Left hindlimb (tissue), 1 donor: ENCODE measurements around the gene ALDH9A1.
"Not testable (repeated sequence)": the region's sequence is repeated elsewhere in the genome, so short reads cannot be mapped to it uniquely, and the experiment has no call there.

Source experiments
- DNase-seq: peaks from one replicate; pipeline ENCODE4 v3.0.0-alpha.2; 2018

Gene ALDH9A1

DNA sequence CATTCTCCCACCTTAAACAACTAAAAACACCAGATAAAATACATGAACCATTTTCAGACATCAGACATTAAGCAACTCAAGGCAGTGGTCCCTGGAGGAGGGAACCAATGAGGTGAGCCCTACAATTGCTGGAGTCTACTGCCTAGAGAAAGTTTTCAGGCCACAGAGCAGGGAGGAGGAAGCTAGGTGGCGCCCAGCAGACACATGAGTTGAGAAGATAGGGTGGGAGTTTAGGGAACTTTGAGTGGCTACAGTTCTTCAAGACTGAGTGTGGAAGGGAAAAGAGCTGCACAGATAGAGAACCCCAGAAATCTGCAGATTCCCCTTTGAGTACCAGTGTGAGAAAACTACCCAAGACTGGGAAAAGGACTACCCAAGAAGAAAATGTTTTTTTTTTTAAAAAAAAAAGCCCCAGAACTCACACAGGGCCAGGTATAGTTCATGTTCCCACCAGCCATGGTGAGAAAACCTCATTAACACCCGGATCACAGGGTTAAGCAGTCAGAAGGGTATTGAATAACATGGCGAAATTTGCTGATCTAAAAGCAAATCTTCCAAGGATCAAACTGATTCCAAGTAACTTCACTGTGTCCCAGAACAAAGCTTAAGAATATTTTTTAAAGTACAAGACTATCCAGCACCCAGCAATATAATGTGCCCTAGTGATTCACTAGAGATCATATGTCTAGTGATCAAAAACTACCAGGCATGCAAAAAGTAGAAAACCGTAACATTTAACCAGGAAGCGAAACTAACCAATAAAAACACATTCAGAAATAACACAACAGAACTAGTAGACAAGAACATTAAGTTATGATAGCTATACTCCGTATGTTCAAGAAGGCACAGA, 12.0 kb downstream of the ALDH9A1 start:
- DNase-seq = no peak

DNA sequence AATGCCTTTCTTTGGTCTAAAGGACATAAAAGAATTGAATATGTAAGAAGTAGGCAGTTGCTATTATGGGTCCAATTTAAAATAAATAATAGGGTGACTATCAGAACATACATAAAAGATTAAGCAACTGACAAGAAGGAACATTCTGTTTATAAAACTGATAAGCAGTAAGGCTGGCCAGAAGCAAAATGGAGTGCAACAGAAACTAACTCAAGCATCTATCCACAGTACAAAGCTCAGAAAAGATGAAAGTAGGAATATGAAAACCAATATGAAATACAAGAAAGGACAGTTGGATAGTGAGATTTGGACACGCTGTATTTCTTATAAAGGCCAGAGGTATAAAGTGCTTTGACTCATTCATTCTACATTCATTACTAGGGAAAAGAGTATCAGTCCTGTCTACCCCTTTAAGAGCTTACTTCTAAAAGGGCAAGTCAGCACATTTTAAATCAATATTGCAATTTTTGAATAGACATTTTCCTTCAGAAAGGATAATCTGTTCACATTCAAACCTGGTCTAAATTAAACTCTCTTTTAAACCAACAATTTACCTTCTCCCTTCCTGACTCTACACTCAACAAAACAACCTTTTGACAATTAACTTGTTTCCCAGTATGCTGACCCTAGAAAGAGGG, 14.4 kb downstream of the ALDH9A1 start:
- no peak for DNase-seq

DNA sequence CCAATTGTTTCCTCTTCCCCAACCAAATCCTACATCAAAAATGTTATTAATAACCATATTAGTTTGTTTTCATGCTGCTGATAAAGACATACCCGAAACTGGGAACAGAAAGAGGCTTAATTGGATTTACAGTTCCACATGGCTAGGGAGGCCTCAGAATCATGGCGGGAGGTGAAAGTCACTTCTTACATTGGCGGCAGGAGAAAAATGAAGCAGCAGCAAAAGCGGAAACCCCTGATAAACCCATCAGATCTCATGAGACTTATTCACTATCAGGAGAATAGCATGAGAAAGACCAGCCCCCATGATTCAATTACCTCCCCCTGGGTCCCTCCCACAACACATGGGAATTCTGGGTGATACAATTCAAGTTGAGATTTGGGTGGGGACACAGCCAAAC, 17.6 kb downstream of the ALDH9A1 start:
- DNase-seq = not testable (repeated sequence)

DNA sequence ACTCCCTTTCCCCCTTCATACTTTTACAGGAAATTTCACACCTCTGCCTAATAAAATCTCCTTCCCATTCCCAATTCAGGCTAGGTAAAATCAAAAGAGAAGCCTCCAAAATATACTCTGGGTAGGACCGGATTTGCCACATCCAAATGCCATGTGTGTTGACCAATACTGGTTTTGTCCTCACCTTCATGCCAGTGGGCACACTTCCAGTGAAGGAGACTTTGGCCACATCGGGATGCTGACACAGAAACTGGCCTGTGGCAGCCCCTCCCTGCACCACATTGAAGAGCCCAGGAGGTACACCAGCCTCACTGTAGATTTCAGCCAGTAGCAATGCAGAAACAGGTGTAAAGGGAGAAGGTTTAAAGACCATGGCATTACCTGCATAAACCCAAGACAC, 18.1 kb downstream of the ALDH9A1 start:
- DNase-seq = no peak

DNA sequence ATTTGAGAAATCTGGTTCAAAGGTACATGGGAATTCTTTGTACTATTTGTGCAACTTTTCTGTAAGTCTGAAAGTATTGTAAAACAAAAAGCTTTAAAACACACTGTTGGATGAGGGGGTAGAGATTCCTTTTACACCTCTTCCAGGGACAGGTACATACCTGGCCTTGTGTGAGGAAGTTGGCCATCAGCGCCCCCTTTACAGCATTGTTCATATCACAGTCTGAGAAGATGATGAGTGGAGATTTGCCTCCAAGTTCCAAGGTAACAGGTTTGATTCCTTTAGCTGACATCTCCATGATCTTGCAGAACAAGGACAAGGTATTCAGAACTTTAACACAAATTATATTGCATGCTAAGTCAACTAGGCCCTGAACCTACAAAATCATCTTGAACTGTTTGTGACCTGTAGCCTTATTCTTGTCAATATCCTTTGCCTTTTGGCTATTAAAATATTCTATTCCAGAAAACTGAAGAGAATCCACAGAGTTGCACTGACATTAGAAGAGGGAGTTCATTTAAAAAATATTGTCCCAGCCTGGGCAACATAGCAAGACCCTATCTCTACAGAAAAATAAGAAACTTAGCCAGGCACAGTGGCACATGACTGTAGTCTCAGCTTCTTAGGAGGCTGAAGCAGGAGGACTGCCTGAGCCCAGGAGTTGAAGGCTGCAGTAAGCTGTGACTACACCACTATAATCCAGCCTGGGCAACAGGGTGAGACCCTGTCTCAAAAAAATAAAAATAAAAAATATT, 18.9 kb downstream of the ALDH9A1 start:
- no peak for DNase-seq

DNA sequence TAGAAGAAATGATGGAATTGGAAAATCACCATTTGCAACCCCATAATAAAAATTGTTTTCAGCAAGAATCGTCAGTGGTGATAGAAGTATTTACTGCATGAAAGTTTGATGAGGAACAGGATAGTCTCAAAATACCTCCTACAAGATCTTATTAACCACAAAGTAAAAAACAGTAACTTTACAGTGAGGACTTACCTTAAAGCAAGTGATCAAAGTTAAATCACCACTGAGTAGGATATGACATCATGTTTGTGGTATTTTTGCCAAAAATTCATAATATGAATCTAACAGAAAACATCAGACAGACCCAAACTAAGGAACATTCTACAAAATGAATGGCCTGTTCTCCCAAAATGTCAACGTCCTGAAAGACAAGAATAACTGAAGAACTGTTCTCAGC, 19.9 kb downstream of the ALDH9A1 start:
- DNase-seq = no peak

DNA sequence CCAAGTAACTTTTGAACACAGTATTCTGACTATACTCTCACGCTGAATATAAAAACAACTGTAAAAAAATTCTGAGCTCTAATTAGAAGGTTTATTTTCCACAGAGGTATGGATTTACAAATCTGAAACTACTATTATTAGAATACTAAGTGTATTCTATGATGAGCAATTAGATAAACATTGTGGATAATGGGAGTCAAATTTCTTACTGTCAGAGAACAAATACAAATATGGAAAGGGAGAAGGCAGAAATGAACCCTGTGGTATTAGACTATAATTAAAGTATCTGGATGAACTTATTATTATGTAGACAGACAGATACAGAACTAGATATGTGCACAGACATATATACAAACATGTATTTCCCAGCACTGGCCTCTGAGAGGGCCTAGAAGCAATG, 22.6 kb downstream of the ALDH9A1 start:
- no peak for DNase-seq

DNA sequence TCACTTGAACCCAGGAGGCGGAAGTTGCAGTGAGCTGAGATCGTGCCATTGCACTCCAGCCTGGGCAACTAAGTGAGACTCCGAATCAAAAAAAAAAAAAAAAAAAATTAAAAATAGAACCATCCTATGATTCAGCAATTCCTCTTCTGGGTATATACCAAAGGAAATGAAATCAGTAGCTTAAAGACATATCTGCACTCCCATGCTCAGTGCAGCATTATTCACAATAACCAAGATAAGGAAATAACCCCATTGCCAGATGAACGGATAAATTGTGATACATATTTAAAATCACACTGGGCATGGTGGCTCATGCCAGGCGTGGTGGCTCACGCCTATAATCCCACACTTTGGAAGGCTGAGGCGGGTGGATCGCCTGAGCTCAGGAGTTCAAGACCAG, 23.8 kb downstream of the ALDH9A1 start:
- DNase-seq = no peak

DNA sequence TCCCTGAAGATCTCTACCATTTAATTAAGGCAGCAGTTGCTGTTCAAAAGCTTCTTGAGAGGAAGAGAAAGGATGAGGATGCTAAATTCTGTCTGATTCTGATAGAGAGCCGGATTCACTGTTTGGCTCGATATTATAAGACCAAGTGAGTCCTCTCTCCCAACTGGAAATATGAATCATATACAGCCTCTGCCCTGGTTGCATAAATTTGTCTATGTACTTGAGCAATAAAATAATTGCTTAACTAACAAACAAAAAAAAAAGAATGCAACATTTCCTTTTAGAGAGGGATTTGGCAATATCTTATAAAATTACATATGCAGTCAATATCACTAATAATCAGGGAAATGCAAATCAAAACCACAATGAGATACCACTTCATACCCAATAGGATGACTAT, 26.8 kb downstream of the ALDH9A1 start:
- DNase-seq = no peak

DNA sequence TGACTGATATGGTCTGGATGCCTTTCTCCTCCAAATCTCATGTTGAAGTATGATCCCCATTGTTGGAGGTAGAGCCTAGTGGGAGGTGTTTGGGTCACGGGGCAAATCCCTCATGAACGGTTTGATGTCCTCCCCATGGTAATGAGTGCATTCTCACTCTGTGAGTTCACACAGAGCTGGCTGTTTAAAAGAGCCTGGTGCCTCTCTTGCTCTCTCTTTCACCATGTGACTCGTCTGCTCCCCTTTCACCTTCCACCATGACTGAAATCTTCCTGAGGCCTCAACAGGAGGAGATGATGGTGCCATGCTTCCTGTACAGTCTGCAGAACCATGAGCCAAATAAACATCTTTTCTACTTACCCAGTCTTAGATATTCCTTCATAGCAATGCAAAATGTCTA, 30.2 kb downstream of the ALDH9A1 start:
- no peak for DNase-seq

DNA sequence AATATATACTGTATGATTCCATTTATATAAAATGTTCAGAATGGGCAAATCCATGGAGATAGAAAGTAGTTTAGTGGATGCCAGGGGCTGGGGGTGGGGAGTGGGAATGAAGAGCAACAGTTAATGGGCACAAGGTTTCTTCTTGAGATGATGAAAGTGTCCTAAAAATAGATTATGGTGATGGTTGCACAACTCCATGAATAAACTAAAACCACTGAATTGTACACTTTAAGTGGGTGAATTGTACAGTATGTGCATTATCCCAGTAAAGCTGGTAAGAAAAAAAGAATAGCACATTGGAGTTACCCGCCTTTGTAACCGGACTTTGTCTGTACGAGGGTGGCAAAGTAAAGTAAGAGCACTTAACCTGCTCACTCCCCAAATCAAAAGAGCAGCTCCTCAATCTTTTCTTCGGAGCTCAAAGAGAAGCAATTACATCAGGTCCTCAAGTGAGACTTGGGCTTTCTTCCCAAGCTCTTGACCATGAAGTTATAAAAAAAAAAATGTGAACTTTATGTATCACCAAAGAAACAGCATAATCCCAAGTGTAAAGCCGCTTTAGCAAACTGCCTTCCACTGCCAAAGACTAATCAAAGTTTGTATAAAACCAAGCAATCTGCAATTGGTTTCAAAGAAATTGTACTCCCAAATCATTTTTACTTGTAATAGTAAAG, 32.1 kb downstream of the ALDH9A1 start:
- no peak for DNase-seq

DNA sequence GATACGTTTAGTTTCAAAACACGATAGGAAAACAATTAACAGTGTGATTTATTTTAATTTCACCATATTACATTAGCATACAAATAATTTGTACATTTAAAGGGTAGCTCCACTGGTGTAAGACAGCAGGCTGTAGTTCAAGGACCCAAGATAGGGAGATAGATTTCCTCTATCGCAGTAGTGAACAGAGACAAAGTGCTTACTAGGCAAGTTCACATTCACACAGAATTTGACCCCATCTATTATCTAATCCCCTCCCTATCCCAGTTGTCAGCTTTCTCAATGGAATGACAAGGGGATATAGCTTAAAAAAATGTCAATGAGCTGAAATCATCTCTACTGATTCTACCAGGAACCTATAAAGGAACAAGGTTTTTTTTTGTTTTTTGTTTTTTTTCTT, 36.2 kb downstream of the ALDH9A1 start:
- DNase-seq = no peak

DNA sequence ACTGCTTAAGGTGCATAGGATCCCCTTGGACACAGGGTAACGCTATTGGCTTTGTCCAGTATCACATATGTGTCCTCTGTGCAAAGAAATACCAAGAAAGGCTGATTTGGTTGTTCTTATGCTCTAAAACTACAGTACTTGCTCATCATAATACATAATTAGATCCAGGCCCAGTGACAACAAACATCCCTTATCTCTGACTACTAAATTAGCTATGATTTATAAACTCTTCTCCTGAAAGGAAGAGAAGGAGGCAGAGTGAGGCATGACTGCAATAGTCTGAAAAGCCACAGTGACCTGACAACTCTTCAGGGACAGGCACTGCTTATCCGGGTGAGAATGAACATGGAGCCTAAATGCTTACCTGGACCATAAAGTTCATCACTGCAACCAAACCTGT, 36.7 kb downstream of the ALDH9A1 start:
- no peak for DNase-seq

DNA sequence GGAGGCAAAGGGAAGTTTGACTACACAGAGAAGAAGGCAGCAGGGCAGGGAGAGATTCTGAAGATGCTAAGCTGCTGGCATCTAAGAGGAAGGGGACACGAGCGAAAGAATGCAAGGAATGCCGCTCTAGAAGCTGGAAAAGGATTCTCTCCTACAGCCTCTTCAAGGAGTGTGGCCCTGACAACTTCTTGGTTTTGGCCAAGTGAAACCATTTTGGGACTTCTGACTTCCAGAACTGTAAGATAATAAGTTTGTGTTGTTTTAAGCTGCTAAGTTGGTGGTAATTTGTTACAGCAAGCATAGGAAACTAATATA, 38.8 kb downstream of the ALDH9A1 start:
- DNase-seq = no peak

DNA sequence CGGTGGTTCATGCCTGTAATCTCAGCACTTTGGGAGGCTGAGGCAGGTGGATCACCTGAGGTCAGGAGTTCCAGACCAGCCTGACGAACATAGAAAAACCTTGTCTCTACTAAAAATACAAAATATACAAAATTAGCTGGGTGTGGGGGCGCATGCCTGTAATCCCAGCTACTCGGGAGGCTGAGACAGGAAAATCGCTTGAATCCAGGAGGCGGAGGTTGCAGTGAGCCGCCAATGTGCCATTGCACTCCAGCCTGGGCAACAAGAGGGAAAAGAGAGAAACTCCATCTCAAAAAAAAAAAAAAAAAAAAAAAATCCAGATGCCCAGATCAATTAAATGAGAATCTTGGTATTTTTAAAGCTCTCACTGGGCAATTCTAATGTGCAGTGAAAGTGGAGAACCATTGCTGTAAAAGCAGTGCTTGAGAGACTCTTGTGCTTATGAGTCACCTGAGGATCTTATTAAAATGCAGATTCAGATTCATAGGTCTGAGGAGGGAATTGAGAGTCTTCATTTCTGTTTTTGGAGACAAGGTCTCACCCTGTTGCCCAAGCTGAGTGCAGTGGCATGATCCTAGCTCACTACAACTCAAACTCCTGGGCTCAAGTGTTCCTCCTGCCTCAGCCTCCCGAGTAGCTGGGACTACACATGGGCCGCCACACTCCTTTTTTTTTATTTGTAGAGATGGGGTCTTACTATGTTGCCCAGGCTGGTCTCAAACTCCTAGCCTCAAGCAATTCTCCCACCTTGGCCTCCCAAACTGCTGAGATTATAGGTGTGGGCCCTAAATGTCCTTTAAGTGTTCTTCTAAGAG, 39.4 kb downstream of the ALDH9A1 start:
- not testable (repeated sequence) for DNase-seq

DNA sequence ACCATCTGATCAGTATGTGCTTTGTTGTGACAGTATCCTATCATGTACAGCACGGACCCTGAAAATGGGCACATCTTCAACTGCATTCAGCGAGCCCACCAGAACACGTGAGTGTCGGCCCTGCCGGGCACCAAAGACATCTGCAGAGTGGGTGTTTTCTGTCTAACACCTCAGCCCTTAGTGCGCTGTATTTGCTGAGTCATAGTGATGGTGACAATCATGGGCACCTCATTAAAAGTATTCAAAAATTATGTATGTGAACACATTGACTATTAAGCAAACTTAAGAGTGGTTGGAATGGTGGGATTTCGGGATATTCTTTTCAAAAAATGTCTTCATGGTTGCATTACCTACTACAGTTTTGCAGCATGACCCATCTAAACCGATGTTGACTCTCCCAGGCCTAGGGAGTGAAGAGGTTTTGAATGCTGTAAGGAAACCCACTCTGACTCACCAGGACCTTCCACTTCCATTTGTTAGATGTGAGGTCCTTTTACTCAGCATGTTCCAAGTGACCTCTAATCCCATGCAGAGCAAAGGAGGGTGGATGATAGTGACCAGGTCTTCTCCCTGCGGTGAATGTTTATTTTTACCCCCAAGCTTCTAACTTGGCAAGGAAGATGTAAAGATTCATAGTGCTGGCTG, 47.3 kb downstream of the ALDH9A1 start:
- DNase-seq = no peak

DNA sequence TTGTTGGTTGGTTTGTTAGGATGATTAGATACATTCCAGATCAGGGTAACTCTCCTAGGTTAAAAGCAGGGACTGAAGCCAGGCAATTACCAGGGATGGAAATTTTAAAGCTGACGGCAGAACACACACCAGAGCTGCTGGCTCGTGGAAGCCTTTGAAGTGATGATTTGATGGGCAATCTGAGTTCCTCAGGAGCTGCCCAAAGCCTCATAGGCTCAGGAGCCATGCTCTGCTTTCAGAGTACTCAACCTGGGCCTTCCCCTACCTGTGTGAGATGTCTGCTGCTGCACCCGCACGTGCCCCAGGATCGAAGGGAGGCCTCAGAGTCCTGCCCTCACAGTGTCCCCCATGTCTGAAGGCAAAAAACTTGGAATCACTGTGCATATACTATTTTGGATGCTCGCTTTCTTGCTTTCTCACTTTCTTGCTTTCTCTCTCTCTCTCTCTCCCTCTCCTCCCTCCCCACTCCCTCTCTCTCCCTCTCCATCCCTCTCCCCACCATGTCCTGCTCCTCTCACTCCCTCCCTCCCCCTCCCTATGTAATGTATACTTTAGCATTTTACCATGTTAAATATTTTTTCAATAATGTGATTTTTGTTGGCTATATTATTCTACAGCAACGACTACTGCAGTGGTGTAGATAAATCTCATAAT, 49.3 kb downstream of the ALDH9A1 start:
- no peak for DNase-seq

DNA sequence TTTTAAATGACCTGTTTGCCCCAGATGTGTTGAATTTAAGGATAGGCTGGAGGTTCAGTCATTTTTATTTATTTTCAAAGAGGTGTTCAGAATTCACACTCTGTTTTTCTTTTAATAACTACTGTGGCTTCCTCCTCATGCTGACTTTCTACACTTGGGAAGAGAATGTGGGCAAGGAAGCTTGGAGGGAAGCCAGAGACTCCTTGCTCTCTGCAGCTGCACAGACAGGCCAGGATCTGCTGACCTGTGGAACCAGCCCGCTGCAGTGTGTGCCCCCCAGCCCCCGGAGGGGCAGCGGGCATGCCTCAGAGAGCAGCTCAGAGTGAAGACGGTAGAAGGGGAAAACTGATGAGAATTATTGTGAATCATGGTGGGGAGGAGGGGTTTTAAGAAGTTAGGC, 50.4 kb downstream of the ALDH9A1 start:
- DNase-seq = no peak

DNA sequence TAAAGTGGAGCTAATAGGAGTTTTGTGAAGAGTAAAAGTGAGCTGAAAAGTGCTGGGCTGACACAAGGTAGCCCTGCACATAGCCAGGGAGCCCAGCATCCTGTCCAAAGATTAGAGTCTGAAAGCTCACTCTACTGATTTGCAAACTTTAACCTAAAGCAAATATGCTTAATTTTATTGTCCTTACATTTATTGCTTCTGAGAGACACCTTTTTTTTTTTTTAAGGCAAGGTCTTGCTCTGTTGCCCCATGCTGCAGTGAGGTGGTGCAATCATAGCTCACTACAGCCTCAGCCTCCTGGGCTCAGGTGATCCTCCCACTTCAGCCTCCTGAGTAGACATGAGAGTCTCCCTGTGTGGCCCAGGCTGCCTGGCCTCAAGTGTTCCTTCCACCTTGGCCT, 50.8 kb downstream of the ALDH9A1 start:
- no peak for DNase-seq

DNA sequence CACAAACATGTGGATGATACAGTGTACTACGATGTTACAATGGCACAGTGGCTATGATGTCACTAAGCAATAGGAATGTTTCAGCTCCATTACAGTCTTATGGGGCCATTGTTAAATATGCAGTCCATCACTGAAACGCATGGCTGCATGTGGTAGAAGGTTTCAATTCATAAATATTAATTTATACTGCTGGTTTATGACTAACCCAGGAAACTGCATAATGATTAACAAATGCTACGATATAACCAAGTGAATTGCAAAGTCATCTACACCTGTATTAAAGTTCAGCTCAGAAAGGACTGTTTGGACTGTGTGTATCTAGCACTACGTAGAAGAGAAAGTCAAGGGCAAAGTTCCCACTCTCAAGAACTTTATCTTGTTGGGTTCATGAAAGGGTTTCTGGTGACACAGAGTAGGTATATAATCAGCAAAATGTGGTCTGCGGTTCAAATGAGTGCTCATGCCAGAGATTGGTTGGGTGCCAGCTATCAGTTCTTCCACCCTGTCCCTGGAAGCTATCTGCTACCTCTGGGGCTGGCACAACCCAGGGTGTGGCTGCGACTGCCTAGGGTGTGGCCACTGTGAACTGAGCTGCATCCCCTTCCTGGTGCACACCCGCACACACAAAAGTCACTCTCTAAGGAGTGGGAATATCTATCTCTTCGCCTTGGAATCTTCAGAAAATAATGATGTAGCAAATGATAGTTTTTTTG, 52.6 kb downstream of the ALDH9A1 start:
- DNase-seq = no peak
